ENCODE measurements around the gene ANKRD65.
"Not testable (repeated sequence)": the region's sequence is repeated elsewhere in the genome, so short reads cannot be mapped to it uniquely, and the experiment has no call there.

ANKRD65 gene

GRCh38 chr1:1461721-1462317, 40.7 kb upstream of the ANKRD65 start:
- TF ChIP-seq REST (IDR thresholded peaks at IDR 0.05; ENCODE audit: insufficient replicate concordance, low read depth), result no peak
- TF ChIP-seq POLR2AphosphoS5 (IDR thresholded peaks at IDR 0.05; ENCODE audit: low read depth), result no peak
- TF ChIP-seq SPI1 (IDR thresholded peaks at IDR 0.05; ENCODE audit: borderline replicate concordance, low read depth), result no peak
- TF ChIP-seq CTCF (IDR thresholded peaks at IDR 0.05; ENCODE audit: insufficient read depth, low read length), result no peak
- no peak for TF ChIP-seq GABPA (IDR thresholded peaks at IDR 0.05; ENCODE audit: low read depth)
- DNase-seq (ENCODE audit: low read depth in 1 of 2, low spot score in 1 of 2), result no peak
- H3K27ac ChIP-seq (replicated peaks), result no peak overlapping the region
- H3K27me3 ChIP-seq (ENCODE audit: insufficient read depth, poor library complexity, severe bottlenecking), result no peaks in the 10 kb centered on the region
- H3K4me3 ChIP-seq (replicated peaks; ENCODE audit: insufficient read depth, low read length), result no peak overlapping the region

- DNase-seq (ENCODE audit: low read depth in 1 of 2, low spot score in 1 of 2), result no peak
- TF ChIP-seq SPI1 (IDR thresholded peaks at IDR 0.05; ENCODE audit: borderline replicate concordance, low read depth), result no peak
- TF ChIP-seq GABPA (IDR thresholded peaks at IDR 0.05; ENCODE audit: low read depth), result no peak
- TF ChIP-seq CTCF (IDR thresholded peaks at IDR 0.05; ENCODE audit: insufficient read depth, low read length), result no peak
- TF ChIP-seq POLR2AphosphoS5 (IDR thresholded peaks at IDR 0.05; ENCODE audit: low read depth), result no peak
- no peak for TF ChIP-seq REST (IDR thresholded peaks at IDR 0.05; ENCODE audit: insufficient replicate concordance, low read depth)
- H3K27ac ChIP-seq (replicated peaks), result no peak overlapping the region
- H3K27me3 ChIP-seq (ENCODE audit: insufficient read depth, poor library complexity, severe bottlenecking), result no peaks in the 10 kb centered on the region
- no peak overlapping the region for H3K4me3 ChIP-seq (replicated peaks; ENCODE audit: insufficient read depth, low read length)
These were observed 39.6 kb upstream of the ANKRD65 start for GRCh38 chr1:1460540-1461130.

- not testable (repeated sequence) for H3K27me3 ChIP-seq (ENCODE audit: insufficient read depth, poor library complexity, severe bottlenecking); H3K27ac ChIP-seq (replicated peaks); H3K4me3 ChIP-seq (replicated peaks; ENCODE audit: insufficient read depth, low read length); DNase-seq (ENCODE audit: low read depth in 1 of 2, low spot score in 1 of 2)
These were observed 38.6 kb upstream of the ANKRD65 start for GRCh38 chr1:1459711-1460110.

GRCh38 chr1:1459156-1459555, 38.1 kb upstream of the ANKRD65 start:
- H3K4me3 ChIP-seq (replicated peaks; ENCODE audit: insufficient read depth, low read length); H3K27ac ChIP-seq (replicated peaks); DNase-seq (ENCODE audit: low read depth in 1 of 2, low spot score in 1 of 2); H3K27me3 ChIP-seq (ENCODE audit: insufficient read depth, poor library complexity, severe bottlenecking): not testable (repeated sequence)

GRCh38 chr1:1456683-1457255, 35.7 kb upstream of the ANKRD65 start:
- not testable (repeated sequence) for H3K27ac ChIP-seq (replicated peaks); DNase-seq (ENCODE audit: low read depth in 1 of 2, low spot score in 1 of 2); H3K4me3 ChIP-seq (replicated peaks; ENCODE audit: insufficient read depth, low read length); H3K27me3 ChIP-seq (ENCODE audit: insufficient read depth, poor library complexity, severe bottlenecking)

- H3K27me3 ChIP-seq (ENCODE audit: insufficient read depth, poor library complexity, severe bottlenecking); H3K27ac ChIP-seq (replicated peaks); DNase-seq (ENCODE audit: low read depth in 1 of 2, low spot score in 1 of 2); H3K4me3 ChIP-seq (replicated peaks; ENCODE audit: insufficient read depth, low read length): not testable (repeated sequence)
These were observed 34.9 kb upstream of the ANKRD65 start for GRCh38 chr1:1455934-1456333.
